ENCODE data around the gene POR. TPM values are rescaled to one million over a fixed set of nuclear protein-coding genes. Genes with fewer than 3 reads are reported as not detected.

POR gene
- total and polyA plus RNA-seq, 10 donors, result 49.1 to 170 (median 117) TPM

DNA sequence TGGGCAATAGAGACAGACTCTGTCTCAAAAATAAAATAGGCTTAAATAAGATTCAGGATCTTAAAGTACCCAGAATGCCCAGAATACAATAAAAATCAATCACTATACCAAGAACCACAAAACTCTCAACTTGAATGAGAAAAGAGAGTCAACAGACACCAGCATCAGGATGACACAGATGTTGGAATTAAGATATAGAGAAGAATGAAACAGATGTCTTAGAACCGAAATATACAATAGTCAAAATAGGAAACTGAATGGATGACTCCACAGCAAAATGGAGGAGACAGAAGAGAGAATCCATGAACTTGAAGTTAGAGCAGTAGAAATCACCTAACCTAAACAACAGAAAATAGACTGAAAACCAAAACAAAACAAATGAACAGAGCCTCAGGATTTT, 29.6 kb downstream of the POR start:
- Histone ChIP-seq H3K9me3 (no peaks in the 10 kb centered on the region), H3K4me1 (peaks cover 0 to 45% (median 10%) of the 10 kb centered on the region in 6 donors), H3K27me3 (replicated peaks in 1 of 7) (no peaks in the 10 kb centered on the region), H3K27ac (peak overlapping the region in 4 of 8 donors; percentile 85 to 89 (median 86)), H3K4me3 (no peak overlapping the region), H3K36me3 (peaks cover 0 to 35% (median 0%) of the 10 kb centered on the region in 6 donors)
- TF ChIP-seq, protein P1, sequence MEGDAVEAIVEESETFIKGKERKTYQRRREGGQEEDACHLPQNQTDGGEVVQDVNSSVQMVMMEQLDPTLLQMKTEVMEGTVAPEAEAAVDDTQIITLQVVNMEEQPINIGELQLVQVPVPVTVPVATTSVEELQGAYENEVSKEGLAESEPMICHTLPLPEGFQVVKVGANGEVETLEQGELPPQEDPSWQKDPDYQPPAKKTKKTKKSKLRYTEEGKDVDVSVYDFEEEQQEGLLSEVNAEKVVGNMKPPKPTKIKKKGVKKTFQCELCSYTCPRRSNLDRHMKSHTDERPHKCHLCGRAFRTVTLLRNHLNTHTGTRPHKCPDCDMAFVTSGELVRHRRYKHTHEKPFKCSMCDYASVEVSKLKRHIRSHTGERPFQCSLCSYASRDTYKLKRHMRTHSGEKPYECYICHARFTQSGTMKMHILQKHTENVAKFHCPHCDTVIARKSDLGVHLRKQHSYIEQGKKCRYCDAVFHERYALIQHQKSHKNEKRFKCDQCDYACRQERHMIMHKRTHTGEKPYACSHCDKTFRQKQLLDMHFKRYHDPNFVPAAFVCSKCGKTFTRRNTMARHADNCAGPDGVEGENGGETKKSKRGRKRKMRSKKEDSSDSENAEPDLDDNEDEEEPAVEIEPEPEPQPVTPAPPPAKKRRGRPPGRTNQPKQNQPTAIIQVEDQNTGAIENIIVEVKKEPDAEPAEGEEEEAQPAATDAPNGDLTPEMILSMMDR (IDR thresholded peaks at IDR 0.05 in 8 of 11, conservative IDR thresholded peaks at IDR 0.05 in 3 of 11), result no peak
- TF ChIP-seq POLR2A (IDR thresholded peaks at IDR 0.05) (no peak), POLR2AphosphoS5 (IDR thresholded peaks at IDR 0.05) (no peak)
- DNase-seq, result no peak
- intact Hi-C loops (cut with DNase I; ENCODE audit: low total_unique reads), result no loop called here
- 86 to 100% (median 96%) methylated on average over 1 of the region's 1 CpG for WGBS, 5 donors

DNA sequence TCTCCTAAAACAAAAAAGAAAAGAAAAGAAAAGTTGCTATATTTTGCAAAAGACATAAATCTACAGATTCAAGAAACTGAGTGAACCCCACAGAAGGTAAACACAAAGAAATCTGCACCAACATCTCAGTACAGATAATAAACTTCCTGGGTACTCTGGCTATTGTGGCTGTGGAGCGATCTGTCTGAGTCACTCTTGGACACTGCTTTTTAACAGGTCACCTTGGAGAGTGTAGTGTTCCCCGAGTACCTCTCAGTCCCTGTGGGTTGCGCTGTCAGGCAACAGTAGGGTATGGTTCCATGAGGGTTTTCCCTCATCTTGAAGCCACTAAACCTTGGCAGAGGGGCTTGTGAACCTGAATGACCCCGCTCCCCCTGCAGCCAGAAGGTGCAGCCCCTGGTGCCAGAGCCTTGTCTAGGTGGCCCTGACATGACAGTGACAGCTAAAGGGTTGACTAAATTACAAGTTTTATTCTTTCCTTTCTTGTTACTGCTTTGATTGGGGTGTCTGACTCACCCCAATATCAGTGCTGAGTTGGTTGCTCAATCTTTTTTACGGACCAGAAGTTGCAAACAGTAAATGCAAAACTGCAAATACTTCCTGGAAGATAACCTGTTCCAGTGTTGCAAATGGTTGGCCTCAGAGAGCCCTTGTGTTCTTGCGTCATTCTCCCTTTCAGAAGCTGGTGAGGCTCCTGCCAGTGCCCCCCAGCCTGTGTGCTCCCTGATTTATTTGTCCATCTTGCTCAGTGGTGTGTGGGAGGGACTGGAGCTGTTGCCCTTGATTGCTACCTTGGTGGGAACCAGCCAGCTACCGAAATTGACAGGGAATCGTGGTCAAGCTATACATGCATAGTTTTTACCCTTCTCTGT, 30.6 kb downstream of the POR start:
- intact Hi-C loops (cut with DNase I; ENCODE audit: low total_unique reads), result no loop called here
- 73 to 88% (median 85%) methylated on average over 8 of the region's 8 CpGs for WGBS, 5 donors
- TF ChIP-seq POLR2A (IDR thresholded peaks at IDR 0.05), result no peak
- peak in 1 of 3 donors; percentile 69 for TF ChIP-seq POLR2AphosphoS5 (IDR thresholded peaks at IDR 0.05)

DNA sequence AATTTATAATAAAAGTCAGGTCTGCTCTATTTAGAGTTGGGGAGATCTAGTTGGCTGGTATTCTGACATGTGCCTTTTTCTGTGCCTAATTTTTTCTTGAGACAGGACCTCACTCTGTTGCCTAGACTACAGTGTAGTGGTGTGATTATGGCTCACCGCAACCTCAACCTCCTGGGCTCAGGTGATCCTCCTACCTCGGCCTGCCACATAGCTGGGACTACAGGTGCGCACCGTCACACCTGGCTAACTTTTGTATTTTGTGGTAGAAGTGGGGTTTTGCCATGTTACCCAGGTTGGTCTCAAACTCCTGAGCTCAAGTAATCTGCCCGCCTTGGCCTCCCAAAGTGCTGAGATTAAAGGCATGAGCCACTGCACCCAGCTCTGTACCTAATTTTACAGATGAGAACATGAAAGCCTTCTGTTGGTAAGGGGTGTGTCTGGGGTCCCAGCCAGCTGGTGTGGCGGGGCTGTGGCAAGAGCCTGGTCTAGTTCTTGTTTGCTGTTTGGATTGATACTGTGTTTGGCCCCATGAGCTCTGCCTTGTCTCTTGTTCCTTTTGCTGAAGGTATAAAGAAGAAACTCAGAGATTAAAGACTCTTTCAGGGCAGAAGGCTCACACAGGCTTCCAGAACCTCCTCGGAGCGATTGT, 31.4 kb downstream of the POR start:
- intact Hi-C loops (cut with DNase I; ENCODE audit: low total_unique reads), result no loop called here
- Histone ChIP-seq H3K9me3 (no peaks in the 10 kb centered on the region), H3K4me3 (no peak overlapping the region), H3K27me3 (replicated peaks in 1 of 7) (no peaks in the 10 kb centered on the region), H3K27ac (peak overlapping the region in 6 of 8 donors; percentile 63 to 89 (median 86)), H3K36me3 (peaks cover 0 to 25% (median 0%) of the 10 kb centered on the region in 6 donors), H3K4me1 (peaks cover 0 to 63% (median 16%) of the 10 kb centered on the region in 6 donors)
- 80 to 84% (median 82%) methylated on average over 8 of the region's 8 CpGs for WGBS, 5 donors
- TF ChIP-seq POLR2AphosphoS5 (IDR thresholded peaks at IDR 0.05) (no peak), POLR2A (IDR thresholded peaks at IDR 0.05) (no peak)
- TF ChIP-seq, protein P1 (IDR thresholded peaks at IDR 0.05 in 8 of 11, conservative IDR thresholded peaks at IDR 0.05 in 3 of 11), result no peak
- no peak for DNase-seq

More for the DNA sequence above, 30.6 kb downstream of the POR start:
- no peaks in the 10 kb centered on the region for H3K27me3 ChIP-seq (replicated peaks in 1 of 7)
- no peak overlapping the region for H3K4me3 ChIP-seq
- H3K36me3 ChIP-seq, result peaks cover 0 to 32% (median 0%) of the 10 kb centered on the region in 6 donors
- peaks cover 0 to 55% (median 14%) of the 10 kb centered on the region in 6 donors for H3K4me1 ChIP-seq
- no peaks in the 10 kb centered on the region for H3K9me3 ChIP-seq
- H3K27ac ChIP-seq, result peak overlapping the region in 7 of 8 donors; percentile 52 to 89 (median 85)
- DNase-seq, result no peak

DNA sequence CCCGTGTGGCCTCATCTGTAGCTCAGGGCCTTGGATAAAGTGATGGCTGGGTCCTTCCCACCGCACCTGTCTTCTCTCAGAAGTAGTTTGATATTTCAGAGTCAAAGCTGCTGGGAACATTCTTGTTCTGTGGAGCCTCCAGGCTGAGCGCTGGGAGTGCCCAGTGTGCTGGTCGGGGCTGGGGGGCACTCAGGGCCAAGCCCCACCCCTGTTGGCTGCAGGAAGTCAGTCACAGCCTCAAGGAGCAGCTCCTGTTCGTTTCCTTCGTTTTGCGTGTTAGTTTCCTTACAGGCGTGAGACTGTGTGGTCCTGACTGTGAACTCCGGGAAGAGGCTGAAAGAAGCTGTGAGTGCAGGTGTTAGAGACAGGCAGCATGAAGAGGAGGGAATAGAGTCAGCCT, 33.2 kb downstream of the POR start:
- no peak for TF ChIP-seq POLR2AphosphoS5 (IDR thresholded peaks at IDR 0.05)
- TF ChIP-seq, protein P1 (IDR thresholded peaks at IDR 0.05 in 8 of 11, conservative IDR thresholded peaks at IDR 0.05 in 3 of 11), result no peak
- no peak for TF ChIP-seq POLR2A (IDR thresholded peaks at IDR 0.05)
- Histone ChIP-seq H3K27me3 (replicated peaks in 1 of 7) (no peaks in the 10 kb centered on the region), H3K4me3 (no peak overlapping the region), H3K27ac (no peak overlapping the region), H3K36me3 (peaks cover 0 to 25% (median 0%) of the 10 kb centered on the region in 6 donors), H3K9me3 (no peaks in the 10 kb centered on the region), H3K4me1 (peaks cover 0 to 69% (median 16%) of the 10 kb centered on the region in 6 donors)
- intact Hi-C loops (cut with DNase I; ENCODE audit: low total_unique reads), result no loop called here
- DNase-seq, result no peak
- WGBS, 5 donors, result 74 to 82% (median 81%) methylated on average over 9 of the region's 9 CpGs
